ENCODE measurements around the gene MPRIP. TPM values are rescaled to one million over a fixed set of nuclear protein-coding genes. Genes with fewer than 3 reads are reported as not detected.

The MPRIP gene
- total RNA-seq, 1 experiment from 2014 or later = 132 TPM

DNA sequence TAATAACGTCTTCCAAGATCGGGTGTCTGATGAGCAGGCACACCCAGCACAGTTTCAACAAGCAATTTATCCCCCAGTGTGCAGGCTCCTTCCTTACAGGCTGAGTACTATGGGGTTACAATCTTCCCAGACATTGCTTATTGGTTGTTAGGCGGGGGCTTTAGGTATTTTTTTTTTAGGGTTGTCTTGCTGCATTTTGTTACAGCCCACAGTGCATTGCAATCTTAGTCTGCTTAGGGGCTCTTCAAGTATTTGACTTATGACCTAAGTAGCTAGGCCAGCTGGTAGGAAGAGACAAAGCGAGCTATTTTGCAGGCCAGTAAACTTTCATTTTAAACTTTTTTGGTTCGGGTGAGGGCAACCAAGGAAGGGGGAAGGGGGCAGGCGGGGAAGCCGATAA, 158.1 kb downstream of the MPRIP start:
- peak overlapping the region in 1 of 3 experiments; percentile 70; a peak in 2 of 7 replicates for H3K27ac Mint-ChIP-seq

More for the DNA sequence above, 158.1 kb downstream of the MPRIP start:
- H2BK15ac ChIP-seq (ENCODE audit: low read depth, low read length) = no peak overlapping the region
- DNase-seq = no peak
- no peak overlapping the region for H4K91ac ChIP-seq (ENCODE audit: insufficient read length, low read depth, low read length)
- H3K4me1 ChIP-seq (ENCODE audit: insufficient read depth, low read length) = no peaks in the 10 kb centered on the region
- H3K4ac ChIP-seq (ENCODE audit: low read depth, low read length) = no peak overlapping the region
- H3K27ac ChIP-seq (ENCODE audit: insufficient read length, low read depth, low read length) = no peak overlapping the region
- no peak overlapping the region for H3K4me3 Mint-ChIP-seq
- H2BK120ac ChIP-seq (ENCODE audit: low read depth, low read length, poor library complexity, severe bottlenecking) = no peak overlapping the region
- no peaks in the 10 kb centered on the region for H3K9me3 ChIP-seq (ENCODE audit: control insufficient read depth, low read depth, low read length)
- H2AK5ac ChIP-seq (ENCODE audit: insufficient read length, low read length) = no peak overlapping the region
- no peak overlapping the region for H2BK5ac ChIP-seq (ENCODE audit: insufficient read length, low read length)
- no peak overlapping the region for H3K9ac ChIP-seq (ENCODE audit: extremely low read depth, insufficient read length, low read length)
- H3K4me1 Mint-ChIP-seq = no peaks in the 10 kb centered on the region
- no peak overlapping the region for H3K18ac ChIP-seq (ENCODE audit: insufficient read length, low read depth, low read length)
- no peaks in the 10 kb centered on the region for H3K36me3 Mint-ChIP-seq (ENCODE audit: insufficient read depth in 1 of 3, low read depth in 3 of 3)
- no peak overlapping the region for H3K23ac ChIP-seq (ENCODE audit: insufficient read length, low read depth, low read length)
- peaks cover 4% of the 10 kb centered on the region for H3K27me3 Mint-ChIP-seq (ENCODE audit: low read depth)
- no peak overlapping the region for H2BK12ac ChIP-seq (ENCODE audit: insufficient read length, low read depth, low read length)
- no peak overlapping the region for H2AFZ ChIP-seq (ENCODE audit: low read length)
- no peak overlapping the region for H3K56ac ChIP-seq (ENCODE audit: insufficient read length, low read depth, low read length)
- no peaks in the 10 kb centered on the region for H4K20me1 ChIP-seq (ENCODE audit: control insufficient read depth, insufficient read depth, insufficient read length)
- H3K4me2 ChIP-seq (ENCODE audit: insufficient read depth, insufficient read length, low read length) = no peak overlapping the region
- H3T11ph ChIP-seq (ENCODE audit: low read length) = no peak overlapping the region
- TF ChIP-seq, protein P1, sequence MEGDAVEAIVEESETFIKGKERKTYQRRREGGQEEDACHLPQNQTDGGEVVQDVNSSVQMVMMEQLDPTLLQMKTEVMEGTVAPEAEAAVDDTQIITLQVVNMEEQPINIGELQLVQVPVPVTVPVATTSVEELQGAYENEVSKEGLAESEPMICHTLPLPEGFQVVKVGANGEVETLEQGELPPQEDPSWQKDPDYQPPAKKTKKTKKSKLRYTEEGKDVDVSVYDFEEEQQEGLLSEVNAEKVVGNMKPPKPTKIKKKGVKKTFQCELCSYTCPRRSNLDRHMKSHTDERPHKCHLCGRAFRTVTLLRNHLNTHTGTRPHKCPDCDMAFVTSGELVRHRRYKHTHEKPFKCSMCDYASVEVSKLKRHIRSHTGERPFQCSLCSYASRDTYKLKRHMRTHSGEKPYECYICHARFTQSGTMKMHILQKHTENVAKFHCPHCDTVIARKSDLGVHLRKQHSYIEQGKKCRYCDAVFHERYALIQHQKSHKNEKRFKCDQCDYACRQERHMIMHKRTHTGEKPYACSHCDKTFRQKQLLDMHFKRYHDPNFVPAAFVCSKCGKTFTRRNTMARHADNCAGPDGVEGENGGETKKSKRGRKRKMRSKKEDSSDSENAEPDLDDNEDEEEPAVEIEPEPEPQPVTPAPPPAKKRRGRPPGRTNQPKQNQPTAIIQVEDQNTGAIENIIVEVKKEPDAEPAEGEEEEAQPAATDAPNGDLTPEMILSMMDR (conservative IDR thresholded peaks at IDR 0.05) = no peak
- no peak overlapping the region for H3K14ac ChIP-seq (ENCODE audit: insufficient read depth, low read length)
- H4K5ac ChIP-seq (ENCODE audit: insufficient read length, low read depth, low read length) = no peak overlapping the region
- no peaks in the 10 kb centered on the region for H3K27me3 ChIP-seq (ENCODE audit: insufficient read depth, low read length)
- H2BK20ac ChIP-seq (ENCODE audit: low read depth, low read length, poor library complexity, severe bottlenecking) = no peak overlapping the region
- no peaks in the 10 kb centered on the region for H3K79me1 ChIP-seq (ENCODE audit: insufficient read depth, low read depth, low read length, poor library complexity, severe bottlenecking)
- H3K23me2 ChIP-seq (ENCODE audit: insufficient read length, low read depth, low read length, poor library complexity, severe bottlenecking) = peaks cover 3% of the 10 kb centered on the region
- no peaks in the 10 kb centered on the region for H3K9me3 Mint-ChIP-seq
- no peaks in the 10 kb centered on the region for H3K79me2 ChIP-seq (ENCODE audit: insufficient read depth, low read length)
- no CpG with 5 or more reads among the region's 7 CpGs for WGBS (ENCODE audit: extremely low coverage, insufficient read length, low lambda C conversion rate)
- H4K8ac ChIP-seq (replicated peaks; ENCODE audit: insufficient read length, low read depth, low read length) = no peak overlapping the region

Measured in H9 (cell line).